Measurements from ENCODE around the gene UQCRQ. TPM values are rescaled to one million over a fixed set of nuclear protein-coding genes. Genes with fewer than 3 reads are reported as not detected.

The UQCRQ gene
- total and polyA plus RNA-seq, 2 of the 13 experiments (the other 11 are each of a cell fraction or from before 2014, with no cell fraction given), result 257 to 575 TPM

GRCh38 chr5:132873930-132874271, 7.5 kb downstream of the UQCRQ start (continued):
- TF ChIP-seq ZNF724P (CRISPR knock-in tag; IDR thresholded peaks at IDR 0.05; ENCODE audit: borderline replicate concordance) (no peak), MYPOP (CRISPR knock-in tag; IDR thresholded peaks at IDR 0.05) (0 out of 2 replicates have a peak, but pooled peaks have one; percentile 12), ZNF546 (CRISPR knock-in tag; conservative IDR thresholded peaks at IDR 0.05) (0 out of 2 replicates have a peak, but pooled peaks have one; percentile 14), ZNF577 (CRISPR knock-in tag; IDR thresholded peaks at IDR 0.05; ENCODE audit: borderline replicate concordance, low read depth) (0 out of 2 replicates have a peak, but pooled peaks have one; percentile 15), ZNF232 (CRISPR knock-in tag; IDR thresholded peaks at IDR 0.05; ENCODE audit: borderline replicate concordance) (0 out of 2 replicates have a peak, but pooled peaks have one; percentile 36), ZC3H4 (CRISPR knock-in tag; IDR thresholded peaks at IDR 0.05; ENCODE audit: borderline replicate concordance) (0 out of 2 replicates have a peak, but pooled peaks have one; percentile 6), SMAD3 (CRISPR knock-in tag; IDR thresholded peaks at IDR 0.05) (0 out of 2 replicates have a peak, but pooled peaks have one; percentile 6), FOXO4 (CRISPR knock-in tag; conservative IDR thresholded peaks at IDR 0.05) (0 out of 2 replicates have a peak, but pooled peaks have one; percentile 20), ZNF615 (CRISPR knock-in tag; IDR thresholded peaks at IDR 0.05; ENCODE audit: borderline replicate concordance) (no peak), ZNF598 (CRISPR knock-in tag; IDR thresholded peaks at IDR 0.05; ENCODE audit: borderline replicate concordance) (peak; percentile 46; the same call in 1 of the 2 replicates), ZC3H13 (CRISPR knock-in tag; IDR thresholded peaks at IDR 0.05) (peak; percentile 81), ZNF660 (CRISPR knock-in tag; IDR thresholded peaks at IDR 0.05; ENCODE audit: borderline replicate concordance, low read depth) (0 out of 2 replicates have a peak, but pooled peaks have one; percentile 1)
